NCI-H69 (cell line): Measurements from ENCODE around the gene ARL3.
A peak's percentile ranks its signal among the peaks of the same experiment; 100 is the strongest.

Experiments
- DNase-seq: peaks from one replicate; lab custom pipeline; 2025; lab: John Stamatoyannopoulos, UW

ARL3 gene

DNA sequence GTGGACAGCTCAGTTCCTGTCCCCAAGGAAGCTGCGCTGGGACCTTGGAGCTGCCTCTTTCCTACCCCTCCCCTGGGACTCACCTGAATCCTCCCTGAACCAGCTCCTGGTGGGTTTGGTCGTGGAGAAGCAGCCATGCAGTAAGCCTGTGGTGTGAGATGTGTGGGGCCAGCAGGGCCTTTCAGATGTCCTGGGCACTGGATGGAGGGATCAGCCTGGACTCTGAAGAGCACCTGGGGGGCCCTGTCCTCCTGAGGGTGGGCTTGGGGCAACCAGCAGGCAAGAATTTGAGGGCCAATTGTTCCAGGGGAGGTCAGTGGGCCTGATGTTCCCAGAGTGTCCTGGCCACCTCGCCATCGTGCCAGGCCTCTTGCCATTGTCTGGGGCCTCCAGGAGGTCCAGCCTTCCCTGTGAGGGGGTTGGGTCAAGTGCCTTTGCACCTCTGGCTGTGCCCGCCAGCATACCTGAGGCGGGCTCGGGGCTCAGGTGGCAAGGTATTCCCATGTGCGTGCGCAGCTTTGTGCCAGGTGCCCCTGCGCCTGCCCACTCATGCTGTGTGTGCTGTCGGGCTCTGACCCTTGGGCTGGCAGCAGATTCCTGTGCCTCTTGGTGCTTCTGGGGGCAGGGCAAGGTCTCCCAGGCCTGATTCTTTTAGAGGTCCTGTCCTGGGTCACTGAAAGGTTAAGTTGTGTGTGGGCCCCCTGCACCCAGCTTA lies 62.6 kb downstream of the ARL3 start:
- DNase-seq = no peak

GRCh38 chr10:102650655-102651454 lies 63.3 kb downstream of the ARL3 start:
- DNase-seq = no peak

- DNase-seq = no peak
These were observed 64.2 kb downstream of the ARL3 start for GRCh38 chr10:102649797-102650654.

- DNase-seq = peak; percentile 21
These were observed 65.1 kb downstream of the ARL3 start for GRCh38 chr10:102648889-102649796.

- DNase-seq = no peak
These were observed 65.8 kb downstream of the ARL3 start for GRCh38 chr10:102648269-102648888.

DNA sequence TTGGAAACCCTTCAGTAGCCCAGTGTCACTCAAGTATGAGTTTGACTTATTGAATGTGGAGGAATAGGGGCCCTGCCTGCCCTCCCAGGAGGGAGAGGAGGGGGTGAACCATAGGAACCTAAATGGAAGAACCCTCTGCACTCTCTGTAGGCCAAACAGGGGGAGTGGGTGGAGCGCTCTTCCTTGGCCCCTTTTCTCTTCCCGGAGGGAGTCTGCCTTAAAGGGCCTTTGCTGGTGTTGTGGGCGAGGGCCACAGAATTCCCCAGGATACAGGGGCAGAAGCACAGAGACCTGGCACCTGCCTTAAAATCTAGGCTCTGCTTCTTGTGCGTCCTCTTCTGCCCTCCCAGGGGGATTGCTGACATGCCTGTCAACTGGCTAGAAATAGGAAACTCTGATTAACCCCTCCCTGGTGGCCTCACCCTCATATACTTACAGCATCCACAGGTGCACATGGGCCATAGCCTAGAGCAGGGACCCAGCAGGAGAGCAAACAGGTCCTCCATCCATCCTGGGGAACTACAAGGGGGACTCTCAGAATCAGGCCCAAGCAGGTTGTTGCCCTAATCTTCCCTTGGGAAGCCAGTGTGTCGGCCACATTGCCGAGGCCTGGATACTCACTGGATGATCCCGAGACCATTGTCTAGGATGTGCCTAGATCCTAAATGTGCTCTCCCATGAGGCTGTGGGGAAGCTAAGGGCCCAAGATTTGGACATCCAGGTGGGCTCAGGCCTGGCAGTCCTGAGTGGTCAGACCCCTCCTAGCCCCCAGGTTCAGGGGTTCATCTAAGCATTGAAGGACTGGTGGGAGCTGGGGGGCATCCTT lies 66.5 kb downstream of the ARL3 start:
- no peak for DNase-seq

- no peak for DNase-seq
These were observed 67.4 kb downstream of the ARL3 start for GRCh38 chr10:102646610-102647442.

DNA sequence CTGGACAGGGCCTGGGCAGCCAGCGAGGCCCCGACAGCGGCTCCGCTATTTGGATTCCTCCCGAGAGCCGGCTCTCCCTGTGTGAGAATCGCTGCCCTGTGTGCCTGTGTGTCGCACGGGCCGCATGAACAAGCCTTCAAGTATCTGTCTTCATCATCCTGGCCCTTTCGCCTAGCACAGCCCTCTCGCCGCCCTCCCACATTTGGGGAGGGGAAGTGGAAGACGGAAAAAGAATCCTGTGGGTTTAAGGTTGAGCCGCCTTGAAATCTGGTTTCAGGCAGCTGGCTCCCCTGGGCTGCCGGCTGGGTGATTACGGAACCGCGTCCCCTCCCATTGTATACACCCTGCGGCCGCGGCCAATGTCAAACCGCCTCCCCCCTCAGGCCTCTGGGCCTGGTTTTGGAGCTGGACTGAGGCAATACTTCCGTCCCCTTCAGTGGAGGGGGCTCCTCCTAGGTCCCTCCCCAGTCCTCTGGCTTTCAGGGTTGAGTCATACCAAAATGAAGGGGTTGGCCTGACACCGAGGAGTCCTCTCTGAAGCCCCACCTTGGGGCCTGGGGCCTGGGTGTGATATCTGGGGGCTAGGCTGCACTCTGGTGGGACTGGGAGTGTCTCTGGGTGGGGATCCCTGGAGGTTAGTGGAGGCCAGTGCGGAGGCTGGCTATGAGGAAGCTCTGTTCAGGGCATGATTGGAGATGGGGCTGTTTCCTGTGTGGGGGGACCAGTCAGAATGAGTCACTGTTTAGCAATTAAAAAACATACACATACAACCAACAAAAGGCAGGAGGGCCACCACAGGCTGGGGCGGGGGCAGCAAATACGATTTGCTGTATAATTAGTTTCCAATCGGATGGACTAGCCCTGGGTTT lies 68.2 kb downstream of the ARL3 start:
- DNase-seq = peak; percentile 69

GRCh38 chr10:102645388-102645740 lies 68.8 kb downstream of the ARL3 start:
- DNase-seq = peak; percentile 82

- peak; percentile 90 for DNase-seq
These were observed 69.4 kb downstream of the ARL3 start for GRCh38 chr10:102644646-102645387.

- peak; percentile 77 for DNase-seq
These were observed 70.0 kb downstream of the ARL3 start, which contains the start of gene TRIM8 for GRCh38 chr10:102644066-102644645. Gene TRIM8, plus strand, starts transcription at chr10:102644479. Its CDS starts 139 bp downstream, at chr10:102644618.

- DNase-seq = peak; percentile 80
These were observed 70.7 kb downstream of the ARL3 start for GRCh38 chr10:102643336-102644065.

GRCh38 chr10:102642736-102643335 lies 71.4 kb downstream of the ARL3 start:
- DNase-seq = peak; percentile 66

- peak; percentile 94 for DNase-seq
These were observed 72.1 kb downstream of the ARL3 start for GRCh38 chr10:102641880-102642735.

DNA sequence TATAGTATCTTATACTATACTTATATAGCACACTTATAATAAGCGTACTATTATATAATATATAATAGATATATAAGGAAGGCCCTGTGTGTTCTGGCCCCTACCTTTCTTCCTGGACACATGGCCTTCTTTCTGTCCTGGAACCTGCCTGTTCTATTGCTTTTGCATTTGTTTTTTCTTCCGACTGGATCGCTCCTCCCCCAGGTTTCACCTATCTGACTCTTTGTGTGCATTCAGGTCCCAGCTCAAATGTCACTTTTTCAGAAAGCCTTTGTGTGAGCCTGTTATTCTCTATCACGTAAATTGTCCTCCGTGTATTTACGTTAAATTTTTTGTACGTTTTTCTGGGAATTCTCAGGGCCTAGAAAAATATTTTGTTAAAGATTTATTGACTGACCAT lies 72.8 kb downstream of the ARL3 start:
- peak; percentile 15 for DNase-seq
